K562 (cell line): ENCODE data around the gene PPP1R14B. TPM values are rescaled to one million over a fixed set of nuclear protein-coding genes. Genes with fewer than 3 reads are reported as not detected.
A peak's percentile ranks its signal among the peaks of the same experiment; 100 is the strongest.

ENCODE experiments used
- ARHGAP35 ChIP-seq: fragments of 450-650 bp; IDR thresholded peaks from 2 replicates; pipeline ENCODE4 v1.6.1; 2018; ENCODE audit not compliant: partially characterized antibody
- BRD4 ChIP-seq: fragments of 200-600 bp; sonication (generic); IDR thresholded peaks from 2 replicates; pipeline ENCODE4 v1.6.1; 2017; ENCODE audit warnings: inconsistent platforms
- HCFC1 ChIP-seq: IDR thresholded peaks from 2 replicates; pipeline ENCODE4 v1.6.1; 2012; ENCODE audit warnings: low read depth, low read length, improper control_type of control experiment
- HDAC8 ChIP-seq: fragments of 450-650 bp; IDR thresholded peaks from 2 replicates; pipeline ENCODE4 v1.6.1; 2016; ENCODE audit warnings: mild to moderate bottlenecking, missing genetic modification characterization, moderate library complexity, missing compliant biosample characterization
- NONO ChIP-seq, 2 experiments: fragments of 200-400 bp in 1 of 2; fragments of 450-650 bp in 1 of 2; formaldehyde crosslinking in 1 of 2; IDR thresholded peaks; 2 replicates each; pipeline ENCODE4 v1.6.1; 2017; ENCODE audit warnings: low read depth in 2 of 2, mild to moderate bottlenecking in 2 of 2, moderate library complexity in 2 of 2, low read length in 1 of 2
- SMARCE1 ChIP-seq: fragments of 450-650 bp; IDR thresholded peaks from 2 replicates; pipeline ENCODE4 v1.7.1; 2016; ENCODE audit warnings: mild to moderate bottlenecking
- SNIP1 ChIP-seq: fragments of 450-650 bp; IDR thresholded peaks from 2 replicates; pipeline ENCODE4 v1.7.1; 2017; ENCODE audit warnings: low read depth, mild to moderate bottlenecking
- ZBTB17 ChIP-seq: fragments of 450-650 bp; formaldehyde crosslinking; IDR thresholded peaks from 2 replicates; pipeline ENCODE4 v1.4.0; 2020; ENCODE audit warnings: mild to moderate bottlenecking
- ZNF57 ChIP-seq: fragments of 450-650 bp; formaldehyde crosslinking; IDR thresholded peaks from 2 replicates; pipeline ENCODE4 v1.4.0; 2020; ENCODE audit warnings: mild to moderate bottlenecking, moderate library complexity
- polyA plus RNA-seq, 8 experiments: library from polyadenylated mRNA; depleted of rRNA in 4 of 8; stranded (reverse) in 5 of 8; unstranded in 3 of 8; fragments of >200 nt; fragmentation: Nextera tagmentation in 2 of 8; fragmentation: Illumina TruSeq in 1 of 8; extraction: Ambion mirVana in 2 of 8; extraction: Trizol in 1 of 8; gene quantifications; 2 replicates each; pipeline versions ENCODE4 v1.2.1 to v1.2.3, GENCODE V29; 2011 to 2014; ENCODE audit warnings: inconsistent platforms in 1 of 8, missing spikeins in 1 of 8
- total RNA-seq, 7 experiments: library from RNA; depleted of rRNA in 6 of 7; stranded (reverse); fragments of >200 nt in 6 of 7; fragmentation: Illumina TruSeq in 2 of 7; extraction: Trizol in 2 of 7; gene quantifications; 2 replicates each; pipeline versions ENCODE4 v1.2.1 to v1.2.3, GENCODE V29; 2011 to 2021; ENCODE audit warnings: low replicate concordance in 1 of 7
- TF ChIP-seq, protein P1 (sequence below): fragments of 150-350 bp; conservative IDR thresholded peaks from 2 replicates; pipeline ENCODE4 v1.6.1; 2014; ENCODE audit warnings: low read length
- TF ChIP-seq, protein P2 (sequence below), 2 experiments: IDR thresholded peaks in 1 of 2; conservative IDR thresholded peaks in 1 of 2; 2 replicates each; pipeline ENCODE4 v1.6.1; 2016; ENCODE audit warnings: low read depth in 2 of 2, mild to moderate bottlenecking in 1 of 2, missing compliant biosample characterization in 1 of 2, missing genetic modification characterization in 1 of 2, moderate library complexity in 1 of 2
- TF ChIP-seq, protein P3 (sequence below): fragments of 450-650 bp; IDR thresholded peaks from 2 replicates; pipeline ENCODE4 v1.6.1; 2016
- TF ChIP-seq, protein P4 (sequence below): fragments of 450-650 bp; IDR thresholded peaks from 2 replicates; pipeline ENCODE4 v1.6.1; 2014; ENCODE audit warnings: low read depth, mild to moderate bottlenecking, moderate library complexity, borderline replicate concordance
- TF ChIP-seq, protein P5 (sequence below), 3 experiments: IDR thresholded peaks in 2 of 3; conservative IDR thresholded peaks in 1 of 3; 2 replicates each; pipeline ENCODE4 v1.5.1; 2011 to 2012; ENCODE audit warnings: low read length in 3 of 3, mild to moderate bottlenecking in 3 of 3, control low read depth in 2 of 3, improper control_type of control experiment in 1 of 3, inconsistent platforms in 1 of 3, low read depth in 1 of 3, mixed read lengths in 1 of 3, moderate library complexity in 1 of 3; ENCODE audit not compliant: insufficient read depth in 2 of 3

PPP1R14B gene
- total and polyA plus RNA-seq, 9 of the 15 experiments (the other 6 are each of a cell fraction or from before 2014, with no cell fraction given), result 7.7 to 566 (median 212) TPM

DNA sequence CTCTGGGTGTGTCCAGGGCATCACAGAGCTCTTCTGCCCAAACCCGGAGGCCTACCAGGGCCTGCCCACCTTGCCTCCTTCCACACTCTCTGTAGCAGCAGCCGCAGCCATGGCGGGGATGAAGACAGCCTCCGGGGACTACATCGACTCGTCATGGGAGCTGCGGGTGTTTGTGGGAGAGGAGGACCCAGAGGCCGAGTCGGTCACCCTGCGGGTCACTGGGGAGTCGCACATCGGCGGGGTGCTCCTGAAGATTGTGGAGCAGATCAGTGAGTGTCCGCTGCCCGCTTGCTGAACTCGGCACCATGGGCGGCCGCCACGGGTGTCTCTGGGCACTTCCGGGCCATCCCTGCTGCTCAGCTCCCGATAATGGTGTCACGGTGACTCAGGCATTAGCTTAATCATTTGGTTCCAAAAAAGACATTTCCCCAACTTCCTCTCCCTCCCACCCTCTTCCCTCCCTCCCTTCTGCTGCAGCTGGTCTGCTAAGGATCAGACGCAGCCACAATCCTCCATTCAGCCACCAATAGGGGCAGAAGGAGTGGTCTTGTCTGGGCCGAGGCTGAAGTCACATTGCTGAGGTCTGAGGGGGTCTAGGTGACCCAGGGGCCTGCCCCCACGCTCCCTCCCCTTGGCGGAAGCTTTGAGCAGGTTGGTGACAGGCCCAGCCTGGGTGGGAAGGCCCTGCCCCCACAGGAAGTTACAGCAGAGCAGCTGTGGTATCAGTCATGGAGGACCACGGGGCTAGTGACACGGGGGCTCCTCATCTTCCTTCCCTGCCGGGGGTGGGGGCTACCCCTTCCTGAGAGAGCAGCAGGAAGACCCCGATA is 39.3 kb downstream of the PPP1R14B start (continued):
- TF ChIP-seq, protein P1, sequence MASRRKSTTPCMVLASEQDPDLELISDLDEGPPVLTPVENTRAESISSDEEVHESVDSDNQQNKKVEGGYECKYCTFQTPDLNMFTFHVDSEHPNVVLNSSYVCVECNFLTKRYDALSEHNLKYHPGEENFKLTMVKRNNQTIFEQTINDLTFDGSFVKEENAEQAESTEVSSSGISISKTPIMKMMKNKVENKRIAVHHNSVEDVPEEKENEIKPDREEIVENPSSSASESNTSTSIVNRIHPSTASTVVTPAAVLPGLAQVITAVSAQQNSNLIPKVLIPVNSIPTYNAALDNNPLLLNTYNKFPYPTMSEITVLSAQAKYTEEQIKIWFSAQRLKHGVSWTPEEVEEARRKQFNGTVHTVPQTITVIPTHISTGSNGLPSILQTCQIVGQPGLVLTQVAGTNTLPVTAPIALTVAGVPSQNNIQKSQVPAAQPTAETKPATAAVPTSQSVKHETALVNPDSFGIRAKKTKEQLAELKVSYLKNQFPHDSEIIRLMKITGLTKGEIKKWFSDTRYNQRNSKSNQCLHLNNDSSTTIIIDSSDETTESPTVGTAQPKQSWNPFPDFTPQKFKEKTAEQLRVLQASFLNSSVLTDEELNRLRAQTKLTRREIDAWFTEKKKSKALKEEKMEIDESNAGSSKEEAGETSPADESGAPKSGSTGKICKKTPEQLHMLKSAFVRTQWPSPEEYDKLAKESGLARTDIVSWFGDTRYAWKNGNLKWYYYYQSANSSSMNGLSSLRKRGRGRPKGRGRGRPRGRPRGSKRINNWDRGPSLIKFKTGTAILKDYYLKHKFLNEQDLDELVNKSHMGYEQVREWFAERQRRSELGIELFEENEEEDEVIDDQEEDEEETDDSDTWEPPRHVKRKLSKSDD, result no peak
- TF ChIP-seq NONO (IDR thresholded peaks at IDR 0.05; ENCODE audit: low read depth in 2 of 2, low read length in 1 of 2) (no peak), ZBTB17 (CRISPR knock-in tag) (no peak; the same call in 1 of the 2 replicates), SMARCE1 (peak; percentile 75; the same call in 1 of the 2 replicates), SNIP1 (no peak), ZNF57 (no peak), BRD4 (peak; percentile 93), HDAC8 (no peak), ARHGAP35 (no peak), HCFC1 (peak; percentile 10; the same call in 1 of the 2 replicates)
- TF ChIP-seq, protein P2, sequence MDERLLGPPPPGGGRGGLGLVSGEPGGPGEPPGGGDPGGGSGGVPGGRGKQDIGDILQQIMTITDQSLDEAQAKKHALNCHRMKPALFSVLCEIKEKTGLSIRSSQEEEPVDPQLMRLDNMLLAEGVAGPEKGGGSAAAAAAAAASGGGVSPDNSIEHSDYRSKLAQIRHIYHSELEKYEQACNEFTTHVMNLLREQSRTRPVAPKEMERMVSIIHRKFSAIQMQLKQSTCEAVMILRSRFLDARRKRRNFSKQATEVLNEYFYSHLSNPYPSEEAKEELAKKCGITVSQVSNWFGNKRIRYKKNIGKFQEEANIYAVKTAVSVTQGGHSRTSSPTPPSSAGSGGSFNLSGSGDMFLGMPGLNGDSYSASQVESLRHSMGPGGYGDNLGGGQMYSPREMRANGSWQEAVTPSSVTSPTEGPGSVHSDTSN (CRISPR knock-in tag; IDR thresholded peaks at IDR 0.05; ENCODE audit: low read depth), result no peak
- TF ChIP-seq, protein P2 (tag; conservative IDR thresholded peaks at IDR 0.05; ENCODE audit: low read depth), result peak; percentile 60
- TF ChIP-seq, protein P3, sequence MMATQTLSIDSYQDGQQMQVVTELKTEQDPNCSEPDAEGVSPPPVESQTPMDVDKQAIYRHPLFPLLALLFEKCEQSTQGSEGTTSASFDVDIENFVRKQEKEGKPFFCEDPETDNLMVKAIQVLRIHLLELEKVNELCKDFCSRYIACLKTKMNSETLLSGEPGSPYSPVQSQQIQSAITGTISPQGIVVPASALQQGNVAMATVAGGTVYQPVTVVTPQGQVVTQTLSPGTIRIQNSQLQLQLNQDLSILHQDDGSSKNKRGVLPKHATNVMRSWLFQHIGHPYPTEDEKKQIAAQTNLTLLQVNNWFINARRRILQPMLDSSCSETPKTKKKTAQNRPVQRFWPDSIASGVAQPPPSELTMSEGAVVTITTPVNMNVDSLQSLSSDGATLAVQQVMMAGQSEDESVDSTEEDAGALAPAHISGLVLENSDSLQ, result peak; percentile 81
- TF ChIP-seq, protein P4, sequence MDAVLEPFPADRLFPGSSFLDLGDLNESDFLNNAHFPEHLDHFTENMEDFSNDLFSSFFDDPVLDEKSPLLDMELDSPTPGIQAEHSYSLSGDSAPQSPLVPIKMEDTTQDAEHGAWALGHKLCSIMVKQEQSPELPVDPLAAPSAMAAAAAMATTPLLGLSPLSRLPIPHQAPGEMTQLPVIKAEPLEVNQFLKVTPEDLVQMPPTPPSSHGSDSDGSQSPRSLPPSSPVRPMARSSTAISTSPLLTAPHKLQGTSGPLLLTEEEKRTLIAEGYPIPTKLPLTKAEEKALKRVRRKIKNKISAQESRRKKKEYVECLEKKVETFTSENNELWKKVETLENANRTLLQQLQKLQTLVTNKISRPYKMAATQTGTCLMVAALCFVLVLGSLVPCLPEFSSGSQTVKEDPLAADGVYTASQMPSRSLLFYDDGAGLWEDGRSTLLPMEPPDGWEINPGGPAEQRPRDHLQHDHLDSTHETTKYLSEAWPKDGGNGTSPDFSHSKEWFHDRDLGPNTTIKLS, result peak; percentile 42; the same call in 1 of the 2 replicates
- TF ChIP-seq, protein P5, sequence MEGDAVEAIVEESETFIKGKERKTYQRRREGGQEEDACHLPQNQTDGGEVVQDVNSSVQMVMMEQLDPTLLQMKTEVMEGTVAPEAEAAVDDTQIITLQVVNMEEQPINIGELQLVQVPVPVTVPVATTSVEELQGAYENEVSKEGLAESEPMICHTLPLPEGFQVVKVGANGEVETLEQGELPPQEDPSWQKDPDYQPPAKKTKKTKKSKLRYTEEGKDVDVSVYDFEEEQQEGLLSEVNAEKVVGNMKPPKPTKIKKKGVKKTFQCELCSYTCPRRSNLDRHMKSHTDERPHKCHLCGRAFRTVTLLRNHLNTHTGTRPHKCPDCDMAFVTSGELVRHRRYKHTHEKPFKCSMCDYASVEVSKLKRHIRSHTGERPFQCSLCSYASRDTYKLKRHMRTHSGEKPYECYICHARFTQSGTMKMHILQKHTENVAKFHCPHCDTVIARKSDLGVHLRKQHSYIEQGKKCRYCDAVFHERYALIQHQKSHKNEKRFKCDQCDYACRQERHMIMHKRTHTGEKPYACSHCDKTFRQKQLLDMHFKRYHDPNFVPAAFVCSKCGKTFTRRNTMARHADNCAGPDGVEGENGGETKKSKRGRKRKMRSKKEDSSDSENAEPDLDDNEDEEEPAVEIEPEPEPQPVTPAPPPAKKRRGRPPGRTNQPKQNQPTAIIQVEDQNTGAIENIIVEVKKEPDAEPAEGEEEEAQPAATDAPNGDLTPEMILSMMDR (IDR thresholded peaks at IDR 0.05 in 2 of 3, conservative IDR thresholded peaks at IDR 0.05 in 1 of 3; ENCODE audit: insufficient read depth in 2 of 3, low read depth in 1 of 3, low read length in 3 of 3), result 0 out of 6 replicates have a peak, but pooled peaks of 1 of the 3 experiments have one; percentile 4
